ENCODE data around the gene DNAH3.
"Not testable (repeated sequence)": the region's sequence is repeated elsewhere in the genome, so short reads cannot be mapped to it uniquely, and the experiment has no call there.

Gene DNAH3

DNA sequence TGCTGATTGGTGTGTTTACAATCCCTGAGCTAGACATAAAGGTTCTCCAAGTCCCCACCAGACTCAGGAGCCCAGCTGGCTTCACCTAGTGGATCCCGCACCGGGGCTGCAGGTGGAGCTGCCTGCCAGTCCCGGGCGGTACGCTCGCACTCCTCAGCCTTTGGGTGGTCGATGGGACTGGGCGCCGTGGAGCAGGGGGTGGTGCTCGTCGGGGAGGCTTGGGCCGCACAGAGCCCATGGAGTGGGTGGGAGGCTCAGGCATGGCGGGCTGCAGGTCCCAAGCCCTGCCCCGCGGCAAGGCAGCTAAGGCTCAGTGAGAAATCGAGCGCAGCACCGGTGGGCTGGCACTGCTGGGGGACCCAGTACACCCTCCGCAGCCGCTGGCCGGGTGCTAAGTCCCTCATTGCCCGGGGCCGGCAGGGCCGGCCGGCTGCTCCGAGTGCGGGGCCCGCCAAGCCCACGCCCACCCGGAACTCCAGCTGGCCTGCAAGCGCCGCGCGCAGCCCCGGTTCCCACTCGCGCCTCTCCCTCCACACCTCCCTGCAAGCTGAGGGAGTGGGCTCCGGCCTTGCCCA lies 161.1 kb downstream of the DNAH3 start:
- DNase-seq = not testable (repeated sequence)

DNA sequence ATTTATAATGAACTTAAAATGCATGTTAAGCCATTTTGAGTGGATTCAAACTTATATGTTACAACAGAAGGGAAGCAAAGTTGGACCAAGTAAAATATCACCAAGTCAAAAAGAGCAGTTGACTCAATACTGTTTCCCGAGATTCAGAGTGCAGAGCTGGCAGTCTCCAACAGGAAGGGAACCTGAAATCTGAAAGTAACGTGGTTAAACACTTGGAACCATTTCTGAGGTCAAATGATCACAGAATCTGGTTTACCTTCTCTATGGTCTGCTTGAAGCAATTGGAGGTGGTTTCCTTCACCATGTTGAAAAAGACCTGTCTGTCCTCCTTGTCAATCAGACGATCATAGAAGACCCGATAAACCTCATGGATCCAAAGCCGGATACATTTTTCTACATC lies 163.6 kb downstream of the DNAH3 start:
- no peak for DNase-seq

DNA sequence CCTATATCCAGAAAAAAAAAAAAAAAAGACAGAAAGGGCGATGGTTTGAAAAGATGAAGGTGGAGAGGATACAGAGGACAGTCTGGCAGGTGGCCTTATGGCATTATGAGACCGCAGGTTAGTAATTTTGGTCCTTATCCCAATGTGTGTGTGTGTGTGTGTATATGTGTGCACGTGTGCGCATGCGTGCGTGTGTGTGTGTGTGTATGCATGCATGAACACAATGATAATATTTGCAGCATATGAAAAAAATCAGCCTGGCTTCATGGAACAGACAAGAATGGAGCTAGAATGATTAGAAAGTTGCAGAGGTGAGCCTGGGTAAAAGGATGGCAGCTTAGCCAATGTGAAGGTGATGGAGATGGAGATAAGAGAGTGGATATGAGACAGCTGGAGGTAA lies 166.6 kb downstream of the DNAH3 start:
- DNase-seq = no peak

- no peak for DNase-seq
Measured at GRCh38 chr16:20976576-20976975, 174.1 kb downstream of the DNAH3 start.

DNA sequence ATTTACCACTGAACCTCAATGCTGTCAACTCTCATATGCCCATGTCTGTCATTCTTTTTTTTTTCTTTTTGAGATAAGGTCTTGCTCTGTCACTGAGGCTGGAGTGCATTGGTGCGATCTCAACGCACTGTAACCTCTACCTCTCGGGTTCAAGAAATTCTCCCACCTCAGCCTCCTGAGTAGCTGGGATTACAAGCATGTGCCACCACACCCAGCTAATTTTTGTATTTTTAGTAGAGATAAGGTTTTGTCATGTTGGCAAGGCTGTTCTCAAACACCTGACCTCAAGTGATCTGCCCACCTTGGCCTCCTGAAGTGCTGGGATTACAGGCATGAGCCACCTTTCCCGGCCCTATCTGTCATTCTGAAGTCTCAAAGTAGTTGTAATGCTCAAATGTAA lies 177.4 kb downstream of the DNAH3 start:
- DNase-seq = not testable (repeated sequence)

DNA sequence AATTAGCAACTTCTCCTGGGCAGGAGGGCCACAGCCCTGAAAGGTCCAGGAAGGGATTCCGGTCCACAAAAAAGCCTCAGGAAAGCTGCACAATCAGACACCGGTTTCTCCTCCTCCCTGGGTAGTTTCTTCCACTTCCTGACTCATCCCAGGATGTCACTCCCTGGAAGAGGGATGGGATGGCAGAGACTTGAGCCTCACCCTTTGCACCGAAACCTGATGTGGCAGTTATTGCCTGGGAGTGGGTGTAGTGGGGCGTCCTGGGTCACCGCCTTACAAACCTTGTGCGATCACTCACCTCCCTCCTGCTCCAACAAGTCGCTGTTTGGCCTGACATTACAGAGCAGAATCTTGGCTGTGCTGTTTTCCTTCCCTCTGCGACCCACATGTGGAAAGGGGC lies 179.2 kb downstream of the DNAH3 start:
- no peak for DNase-seq

GRCh38 chr16:20969386-20969785 lies 181.3 kb downstream of the DNAH3 start:
- DNase-seq = no peak

- no peak for DNase-seq
Measured at GRCh38 chr16:20968765-20969164, 181.9 kb downstream of the DNAH3 start.

GRCh38 chr16:20960899-20961298 lies 189.7 kb downstream of the DNAH3 start:
- no peak for DNase-seq

GRCh38 chr16:20957153-20957552 lies 193.5 kb downstream of the DNAH3 start:
- DNase-seq = no peak

GRCh38 chr16:20956319-20956718 lies 194.3 kb downstream of the DNAH3 start:
- no peak for DNase-seq

DNA sequence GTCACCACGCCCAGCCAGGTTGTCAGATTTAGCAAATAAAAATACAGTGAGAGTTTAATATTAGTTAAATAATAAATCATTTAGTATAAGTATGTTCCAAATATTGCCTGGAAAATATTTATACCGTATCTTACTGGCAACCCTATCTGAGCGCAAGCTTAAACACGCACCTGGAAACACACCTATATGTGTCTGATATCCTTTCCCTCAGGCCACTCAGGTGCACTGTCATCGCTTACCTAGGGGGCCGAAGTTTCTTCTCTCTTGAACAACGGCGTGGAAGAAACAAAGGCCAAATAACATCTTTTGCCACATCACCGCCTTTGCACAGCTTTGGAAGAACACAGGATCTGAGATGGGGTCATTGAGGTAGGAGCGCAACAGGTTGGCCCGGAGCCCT lies 196.1 kb downstream of the DNAH3 start:
- no peak for DNase-seq

DNA sequence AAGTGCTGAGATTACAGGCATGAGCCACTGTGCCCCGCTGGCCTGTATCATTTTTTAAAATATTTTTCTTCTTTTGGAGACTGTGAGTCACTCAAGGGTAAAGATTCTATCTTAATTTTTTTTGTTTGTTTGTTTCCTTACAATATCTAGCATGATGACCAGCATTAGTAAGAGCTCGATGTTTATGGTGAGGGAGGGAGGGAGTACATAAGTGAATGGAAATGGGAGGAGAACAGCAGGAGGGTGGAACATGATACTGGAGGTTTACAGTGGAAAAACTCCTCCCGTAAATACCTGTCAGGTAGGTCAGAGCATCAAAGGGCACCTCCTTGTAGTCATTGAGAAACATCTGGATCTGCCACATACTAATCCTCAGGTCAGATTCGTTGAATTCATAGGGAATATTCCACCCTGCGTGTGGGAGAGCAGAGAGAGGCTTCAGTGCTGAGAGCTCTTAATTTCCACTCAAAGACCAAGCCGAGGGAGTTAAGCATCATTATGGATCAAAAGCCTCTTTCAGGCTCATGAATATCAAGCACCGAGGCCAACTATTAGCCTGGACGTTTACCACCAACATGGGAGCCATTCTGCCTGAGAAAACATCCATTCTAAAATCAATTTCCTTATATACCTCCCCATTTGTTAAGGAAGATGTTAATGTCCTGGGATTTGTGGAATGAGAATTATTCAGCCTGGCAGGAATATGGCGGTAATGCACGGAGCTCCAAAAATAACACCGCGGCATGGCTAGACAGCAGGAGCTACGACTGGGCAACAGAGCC lies 198.3 kb downstream of the DNAH3 start:
- no peak for DNase-seq

DNA sequence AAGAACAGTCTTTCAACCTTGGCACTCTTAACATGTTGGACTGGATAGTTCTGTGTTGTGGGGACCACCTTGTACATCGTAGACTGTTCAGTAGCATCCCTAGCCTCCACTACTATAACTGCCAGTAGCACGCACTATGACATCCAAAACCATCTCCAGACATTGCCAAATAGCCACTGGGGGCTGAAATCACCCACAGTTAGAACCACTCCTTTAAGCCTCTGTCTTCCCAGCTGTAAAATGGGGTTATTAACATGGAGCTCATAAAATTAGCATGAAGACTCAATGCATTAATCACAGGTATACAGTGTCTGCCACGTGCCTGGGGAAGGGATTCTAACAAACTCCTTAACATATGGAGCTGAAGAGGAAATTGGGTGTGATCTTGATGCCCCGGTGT lies 200.4 kb downstream of the DNAH3 start:
- DNase-seq = no peak

GRCh38 chr16:20949660-20950059 lies 201.0 kb downstream of the DNAH3 start:
- DNase-seq = no peak

- DNase-seq = no peak
Measured at GRCh38 chr16:20948444-20948843, 202.2 kb downstream of the DNAH3 start.

GRCh38 chr16:20946015-20946629 lies 204.5 kb downstream of the DNAH3 start:
- DNase-seq = no peak

DNA sequence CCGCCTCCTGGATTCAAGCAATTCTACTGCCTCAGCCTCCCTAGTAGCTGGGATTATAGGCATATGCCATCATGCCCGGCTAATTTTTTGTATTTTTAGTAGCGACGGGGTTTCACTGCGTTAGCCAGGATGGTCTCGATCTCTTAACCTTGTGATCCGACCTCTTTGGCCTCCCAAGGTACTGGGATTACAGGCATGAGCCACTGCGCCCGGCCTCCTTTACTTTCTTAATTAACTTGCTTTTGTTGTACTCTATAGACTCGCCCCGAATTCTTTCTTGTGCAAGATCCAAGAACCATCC lies 205.1 kb downstream of the DNAH3 start:
- DNase-seq = not testable (repeated sequence)

DNA sequence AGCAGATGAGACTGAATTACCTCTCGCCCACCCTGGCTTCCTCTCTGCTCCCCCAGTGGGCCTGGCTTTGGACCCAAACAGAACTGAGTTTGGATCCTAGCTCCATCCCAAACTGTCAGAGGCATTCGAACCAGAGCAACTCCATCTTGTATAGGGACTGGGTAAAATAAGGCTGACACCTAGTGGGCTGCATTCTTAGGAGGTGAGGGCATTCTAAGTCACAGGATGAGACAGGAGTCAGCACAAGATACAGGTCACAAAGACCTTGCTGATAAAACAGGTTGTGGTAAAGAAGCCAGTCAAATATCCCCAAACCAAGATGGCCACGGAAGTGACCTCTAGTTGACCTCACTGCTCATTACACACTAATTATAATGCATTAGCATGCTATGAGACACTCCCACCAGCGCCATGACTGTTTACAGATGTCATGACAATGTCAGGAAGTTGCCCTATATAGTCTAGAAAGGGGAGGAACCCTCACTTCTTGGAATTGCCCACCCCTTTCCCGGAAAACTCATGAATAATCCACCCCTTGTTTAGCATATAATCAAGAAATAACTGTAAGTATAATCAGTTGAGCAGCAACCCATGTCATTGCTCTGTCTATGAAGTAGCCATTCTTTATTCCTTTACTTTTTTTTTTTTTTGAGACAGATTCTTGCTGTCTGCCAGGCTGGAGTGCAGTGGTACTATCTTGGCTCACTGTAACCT lies 205.6 kb downstream of the DNAH3 start:
- peak; percentile 38 to 51 for DNase-seq

- DNase-seq = no peak
Measured at GRCh38 chr16:20942256-20942655, 208.4 kb downstream of the DNAH3 start.

- DNase-seq = no peak
Measured at GRCh38 chr16:20941636-20941926, 209.1 kb downstream of the DNAH3 start.

GRCh38 chr16:20940871-20941635 lies 209.6 kb downstream of the DNAH3 start:
- DNase-seq = peak in 1 of 2 donors; percentile 4

GRCh38 chr16:20939611-20940010 lies 211.0 kb downstream of the DNAH3 start:
- DNase-seq = no peak

Data from CD4-positive, alpha-beta T cell treated with Interleukin-4 for 1 hour (primary cell).